ENCODE results near the gene CHRDL2. TPM values are rescaled to one million over a fixed set of nuclear protein-coding genes. Genes with fewer than 3 reads are reported as not detected.
A peak's percentile ranks its signal among the peaks of the same experiment; 100 is the strongest.
"Not testable (repeated sequence)": the region's sequence is repeated elsewhere in the genome, so short reads cannot be mapped to it uniquely, and the experiment has no call there.

The CHRDL2 gene
- total and polyA plus RNA-seq, 2 donors, result 0.69 to 72.8 TPM

- no peaks in the 10 kb centered on the region for H3K36me3 ChIP-seq (ENCODE audit: insufficient read depth)
- H3K4me3 ChIP-seq (ENCODE audit: low read depth, low read length), result no peak overlapping the region
- 95% methylated on average over 1 of the region's 1 CpG for WGBS
- no peak for DNase-seq (ENCODE audit: extremely low spot score)
- no peaks in the 10 kb centered on the region for H3K4me1 ChIP-seq (ENCODE audit: insufficient read depth)
- no peak overlapping the region for H3K27ac ChIP-seq (ENCODE audit: low read depth)
Measured at GRCh38 chr11:74756571-74756970, 25.3 kb upstream of the CHRDL2 start.

DNA sequence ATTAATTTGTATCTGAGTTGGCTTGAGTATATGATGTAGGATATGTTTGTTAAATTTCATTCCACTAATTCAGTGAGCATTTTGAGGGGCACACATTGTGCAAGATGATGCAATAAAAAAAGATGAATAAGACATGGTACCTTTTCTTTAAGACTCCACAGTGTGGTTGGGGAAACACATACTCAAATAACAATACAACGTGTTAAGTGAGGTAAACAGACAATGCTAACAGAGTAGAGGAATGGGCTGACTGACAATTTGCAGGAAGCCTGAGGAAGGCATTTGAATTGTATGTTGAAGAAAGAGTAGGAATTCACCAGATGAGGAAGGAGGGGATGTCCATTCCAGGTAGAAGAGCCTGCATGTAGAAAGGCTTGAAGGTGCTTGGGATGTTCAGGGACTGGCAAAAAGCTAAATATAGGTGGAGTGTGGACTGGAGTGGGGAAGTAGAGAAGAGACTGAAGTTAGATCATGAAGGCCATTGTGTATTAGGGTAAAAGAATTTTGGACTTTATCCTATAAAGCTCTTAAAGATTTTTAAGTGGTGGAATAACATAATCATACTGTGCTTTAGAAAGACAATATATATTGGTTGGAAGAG is 24.3 kb upstream of the CHRDL2 start:
- WGBS, result 56% methylated on average over 1 of the region's 1 CpG
- no peaks in the 10 kb centered on the region for H3K4me1 ChIP-seq (ENCODE audit: insufficient read depth)

GRCh38 chr11:74754507-74755252 is 23.5 kb upstream of the CHRDL2 start:
- Histone ChIP-seq H3K4me1 (ENCODE audit: insufficient read depth) (peaks cover 2% of the 10 kb centered on the region), H3K4me3 (ENCODE audit: low read depth, low read length) (no peak overlapping the region), H3K27ac (ENCODE audit: low read depth) (no peak overlapping the region), H3K36me3 (ENCODE audit: insufficient read depth) (peaks cover 2% of the 10 kb centered on the region)
- 73% methylated on average over 15 of the region's 15 CpGs for WGBS
- DNase-seq (ENCODE audit: extremely low spot score), result no peak

More for the DNA sequence above, 24.3 kb upstream of the CHRDL2 start:
- Histone ChIP-seq H3K27ac (ENCODE audit: low read depth) (no peak overlapping the region), H3K4me3 (ENCODE audit: low read depth, low read length) (no peak overlapping the region), H3K36me3 (ENCODE audit: insufficient read depth) (peaks cover 2% of the 10 kb centered on the region)
- DNase-seq (ENCODE audit: extremely low spot score), result no peak

- Histone ChIP-seq H3K36me3 (ENCODE audit: insufficient read depth) (peaks cover 2% of the 10 kb centered on the region), H3K27ac (ENCODE audit: low read depth) (no peak overlapping the region), H3K4me3 (ENCODE audit: low read depth, low read length) (no peak overlapping the region), H3K4me1 (ENCODE audit: insufficient read depth) (peaks cover 5% of the 10 kb centered on the region)
- no peak for DNase-seq (ENCODE audit: extremely low spot score)
- WGBS, result 87% methylated on average over 2 of the region's 2 CpGs
Measured at GRCh38 chr11:74751303-74751702, 20.1 kb upstream of the CHRDL2 start.

DNA sequence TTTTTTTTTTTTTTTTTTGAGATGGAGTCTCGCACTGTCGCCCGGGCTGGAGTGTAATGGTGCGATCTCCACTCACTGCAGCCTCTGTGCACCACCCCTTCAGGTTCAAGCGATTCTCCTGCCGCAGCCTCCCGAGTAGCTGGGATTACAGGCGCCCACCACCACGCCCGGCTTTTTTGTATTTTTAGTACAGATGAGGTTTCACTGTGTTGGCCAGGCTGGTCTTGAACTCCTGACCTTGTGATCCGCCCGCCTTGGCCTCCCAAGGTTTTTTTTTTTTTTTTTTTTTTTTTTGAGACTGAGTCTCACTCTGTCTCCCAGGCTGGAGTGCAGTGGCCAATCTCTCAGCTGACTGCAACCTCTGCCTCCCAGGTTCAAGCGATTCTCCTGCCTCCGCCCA is 19.4 kb upstream of the CHRDL2 start:
- 95% methylated on average over 14 of the region's 14 CpGs for WGBS

GRCh38 chr11:74749965-74750296 is 18.7 kb upstream of the CHRDL2 start:
- 5% methylated on average over 2 of the region's 2 CpGs for WGBS
- no peak for DNase-seq (ENCODE audit: extremely low spot score)
- peaks cover 2% of the 10 kb centered on the region for H3K36me3 ChIP-seq (ENCODE audit: insufficient read depth)
- H3K4me1 ChIP-seq (ENCODE audit: insufficient read depth), result peaks cover 5% of the 10 kb centered on the region
- H3K4me3 ChIP-seq (ENCODE audit: low read depth, low read length), result peak overlapping the region; percentile 96
- H3K27ac ChIP-seq (ENCODE audit: low read depth), result no peak overlapping the region

More for the DNA sequence above, 19.4 kb upstream of the CHRDL2 start:
- H3K36me3 ChIP-seq (ENCODE audit: insufficient read depth); DNase-seq (ENCODE audit: extremely low spot score); H3K4me1 ChIP-seq (ENCODE audit: insufficient read depth); H3K4me3 ChIP-seq (ENCODE audit: low read depth, low read length); H3K27ac ChIP-seq (ENCODE audit: low read depth): not testable (repeated sequence)

DNA sequence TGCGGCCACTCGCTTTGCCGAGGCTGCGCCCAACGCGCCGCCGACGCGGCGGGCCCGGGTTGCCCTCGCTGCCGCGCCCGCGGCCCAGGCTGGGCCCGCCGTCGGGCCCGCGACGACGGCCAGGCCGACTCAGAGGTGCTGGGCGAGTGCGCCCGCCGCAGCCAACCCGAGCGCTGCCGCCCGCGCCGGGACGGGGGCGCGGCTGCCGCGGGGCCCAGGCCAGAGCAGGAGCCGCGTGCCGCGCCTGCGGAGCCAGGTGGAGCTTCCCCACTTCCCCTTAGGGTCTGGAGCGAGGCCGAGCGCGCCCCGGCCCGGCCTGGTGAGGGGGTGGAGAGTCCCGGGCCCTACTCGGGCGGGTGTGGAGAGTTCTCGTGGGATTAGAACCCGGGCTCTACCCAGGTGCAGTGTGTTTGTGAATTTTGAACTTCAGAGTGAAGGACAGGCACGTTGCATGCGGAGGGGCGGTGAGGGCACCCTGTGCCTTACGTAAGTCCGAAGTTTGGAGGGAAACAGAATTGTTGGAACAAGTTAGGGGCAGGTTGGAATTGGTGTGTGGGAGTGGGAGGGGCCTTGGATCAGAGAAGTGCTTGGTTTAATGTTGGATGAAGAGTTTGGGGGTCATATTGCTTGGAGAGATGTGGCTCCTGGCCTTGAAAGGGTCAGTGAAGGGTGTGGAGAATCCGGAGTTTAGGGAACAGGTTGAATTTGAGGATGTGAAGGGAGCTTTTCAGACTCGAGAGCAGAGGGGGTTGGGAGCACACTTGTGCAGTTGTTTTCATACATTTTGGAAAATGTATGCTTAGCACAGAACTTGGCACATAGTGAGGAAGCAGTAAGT is 18.1 kb upstream of the CHRDL2 start:
- Histone ChIP-seq H3K4me1 (ENCODE audit: insufficient read depth) (peaks cover 5% of the 10 kb centered on the region), H3K36me3 (ENCODE audit: insufficient read depth) (peaks cover 2% of the 10 kb centered on the region), H3K4me3 (ENCODE audit: low read depth, low read length) (peak overlapping the region; percentile 96), H3K27ac (ENCODE audit: low read depth) (peak overlapping the region; percentile 91)
- peak; percentile 23 for DNase-seq (ENCODE audit: extremely low spot score)
- WGBS, result under 1% methylated on average over 63 of the region's 63 CpGs

DNA sequence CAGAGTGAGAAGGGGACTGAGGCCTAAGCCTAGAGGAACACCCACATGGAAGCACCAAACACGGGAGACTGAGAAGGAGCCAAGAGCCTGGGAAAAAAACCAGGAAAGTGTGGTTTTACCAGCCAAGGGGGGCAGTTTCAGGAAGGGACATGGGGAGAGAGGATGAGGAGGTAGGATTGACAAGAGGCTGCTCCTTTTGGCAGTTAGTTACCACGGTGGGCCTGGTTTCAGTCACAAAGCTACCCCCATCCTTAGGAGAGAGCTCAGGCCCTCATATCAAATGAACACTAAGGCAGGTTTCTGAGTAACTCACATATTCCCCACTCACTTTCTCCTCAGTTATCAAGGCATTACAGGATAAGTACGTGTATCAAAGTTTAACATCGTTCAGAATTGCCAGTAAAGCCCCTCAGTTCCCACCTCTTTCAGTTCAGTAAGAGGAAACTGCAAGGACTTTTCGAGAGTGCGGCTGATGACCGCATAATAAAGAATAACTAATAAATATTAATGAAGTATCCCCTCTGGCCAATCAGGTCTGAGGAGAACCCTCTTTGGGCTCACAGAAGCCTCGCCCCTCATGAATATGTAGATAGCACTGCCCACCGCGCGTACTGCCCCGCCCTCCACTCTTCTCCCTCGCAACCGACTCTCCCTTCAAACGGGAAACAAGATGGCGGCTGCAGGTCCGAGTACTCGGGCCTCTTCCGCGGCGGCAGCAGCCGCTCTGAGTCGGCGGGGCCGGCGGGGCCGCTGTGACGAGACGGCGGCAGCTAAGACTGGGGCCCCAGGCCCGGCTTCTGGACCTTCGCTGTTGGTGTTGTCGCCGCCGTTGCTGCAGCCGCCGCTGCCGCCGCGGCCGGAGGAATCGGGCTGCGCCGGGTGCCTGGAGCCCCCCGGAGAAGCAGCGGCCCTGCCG is 17.2 kb upstream of the CHRDL2 start, which contains the start of gene RNF169:
RNF169 (plus strand) TSS at position 639 of the 916 bp plus-strand sequence; CDS start at position 671, 32 bp downstream.
- WGBS, result under 1% methylated on average over 47 of the region's 47 CpGs
- H3K4me1 ChIP-seq (ENCODE audit: insufficient read depth), result peaks cover 5% of the 10 kb centered on the region

DNA sequence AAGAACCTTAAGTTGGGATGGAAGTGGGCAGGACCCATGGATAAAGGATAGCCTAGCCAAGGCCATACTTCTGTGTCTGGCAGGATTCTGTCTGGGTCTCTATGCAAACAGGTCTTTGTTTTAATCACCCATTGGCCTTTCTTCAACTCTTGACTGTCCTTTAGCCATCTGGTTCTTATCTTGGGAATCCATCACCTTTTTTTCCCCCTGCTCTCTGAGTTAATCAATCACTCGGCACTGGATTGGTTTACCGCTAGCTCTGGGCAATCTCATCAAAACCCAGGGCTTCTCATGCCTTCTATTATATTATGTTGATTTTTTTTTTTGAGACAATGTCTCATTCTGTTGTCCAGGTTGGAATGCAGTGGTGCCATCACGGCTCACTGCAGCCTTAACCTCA is 15.6 kb upstream of the CHRDL2 start:
- Histone ChIP-seq H3K4me1 (ENCODE audit: insufficient read depth) (peaks cover 5% of the 10 kb centered on the region), H3K36me3 (ENCODE audit: insufficient read depth) (peaks cover 2% of the 10 kb centered on the region), H3K4me3 (ENCODE audit: low read depth, low read length) (no peak overlapping the region), H3K27ac (ENCODE audit: low read depth) (no peak overlapping the region)
- DNase-seq (ENCODE audit: extremely low spot score), result no peak
- WGBS, result 95% methylated on average over 3 of the region's 3 CpGs

More for the DNA sequence above, 17.2 kb upstream of the CHRDL2 start, which contains the start of gene RNF169:
- H3K4me3 ChIP-seq (ENCODE audit: low read depth, low read length), result peak within 1 kb of the TSS; percentile 96
- peak; percentile 93 for DNase-seq (ENCODE audit: extremely low spot score)
- peak within 1 kb of the TSS; percentile 91 for H3K27ac ChIP-seq (ENCODE audit: low read depth)
- H3K36me3 ChIP-seq (ENCODE audit: insufficient read depth), result peaks cover 2% of the 10 kb centered on the region

- Histone ChIP-seq H3K4me1 (ENCODE audit: insufficient read depth) (peaks cover 3% of the 10 kb centered on the region), H3K27ac (ENCODE audit: low read depth) (no peak overlapping the region), H3K36me3 (ENCODE audit: insufficient read depth) (no peaks in the 10 kb centered on the region), H3K4me3 (ENCODE audit: low read depth, low read length) (no peak overlapping the region)
- WGBS, result 55% methylated on average over 4 of the region's 4 CpGs
- DNase-seq (ENCODE audit: extremely low spot score), result no peak
Measured at GRCh38 chr11:74744277-74744676, 13.1 kb upstream of the CHRDL2 start.

DNA sequence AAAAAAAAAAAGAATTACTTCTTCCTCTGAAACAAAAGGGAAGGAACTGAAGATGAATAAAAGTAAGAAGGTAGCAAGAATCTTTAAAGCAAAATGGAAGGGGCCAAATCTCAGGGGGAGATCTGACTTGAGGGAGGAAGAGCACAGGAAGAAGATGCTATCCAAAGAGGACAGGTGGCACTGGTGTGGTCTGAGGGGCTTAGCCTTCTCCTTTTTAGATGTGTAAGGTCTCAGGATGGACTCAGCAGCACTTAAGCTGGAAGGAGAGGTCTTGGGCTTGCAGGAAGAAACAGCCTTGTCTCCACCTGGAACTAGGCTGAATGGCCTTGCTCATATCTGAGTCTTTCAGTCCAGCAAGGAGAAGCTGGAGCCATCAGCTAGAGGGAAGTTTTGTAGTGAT is 12.4 kb upstream of the CHRDL2 start:
- DNase-seq (ENCODE audit: extremely low spot score), result no peak
- Histone ChIP-seq H3K27ac (ENCODE audit: low read depth) (no peak overlapping the region), H3K4me3 (ENCODE audit: low read depth, low read length) (no peak overlapping the region), H3K36me3 (ENCODE audit: insufficient read depth) (no peaks in the 10 kb centered on the region), H3K4me1 (ENCODE audit: insufficient read depth) (peaks cover 3% of the 10 kb centered on the region)

DNA sequence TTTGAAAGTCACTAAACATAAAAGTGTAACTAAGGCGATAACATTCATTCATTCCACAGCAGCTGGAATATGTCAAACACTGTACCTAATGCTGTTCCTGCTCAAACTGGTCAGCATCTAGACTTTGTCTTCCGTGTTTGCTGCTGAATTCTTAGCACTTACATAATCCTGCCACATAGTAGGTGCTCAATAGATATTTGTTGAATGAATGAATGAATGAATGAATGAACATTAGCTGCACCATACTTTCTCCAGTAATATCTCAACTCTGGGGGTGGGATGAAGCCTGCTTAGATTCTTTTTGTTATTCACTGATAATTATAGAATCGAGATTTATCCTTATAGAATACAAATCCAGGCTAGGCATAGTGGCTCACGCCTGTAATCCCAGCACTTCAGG is 10.8 kb upstream of the CHRDL2 start:
- Histone ChIP-seq H3K4me3 (ENCODE audit: low read depth, low read length) (no peak overlapping the region), H3K36me3 (ENCODE audit: insufficient read depth) (no peaks in the 10 kb centered on the region), H3K4me1 (ENCODE audit: insufficient read depth) (no peaks in the 10 kb centered on the region), H3K27ac (ENCODE audit: low read depth) (no peak overlapping the region)
- 71% methylated on average over 4 of the region's 4 CpGs for whole genome bisulfite sequencing
- no peak for DNase-seq (ENCODE audit: extremely low spot score)
